Right cardiac atrium (tissue), 5 donors: ENCODE data around the gene RER1. TPM values are rescaled to one million over a fixed set of nuclear protein-coding genes. Genes with fewer than 3 reads are reported as not detected.

Experiments used
- ATAC-seq, 2 donors: fragments of 200-7000 bp; cut with Tn5 transposase; one replicate each; pipeline versions ENCODE4 v1.8.0 to v1.9.1; 2020; ENCODE audit warnings: moderate library complexity in 2 of 2, mild to moderate bottlenecking in 1 of 2
- DNase-seq, 3 donors: peaks; one replicate each; pipeline ENCODE4 v3.0.0-alpha.2; 2020
- H3K27ac ChIP-seq: one replicate; pipeline ENCODE4 v1.5.1; 2013; ENCODE audit warnings: mild to moderate bottlenecking, low read length, control low read depth, moderate library complexity
- H3K27me3 ChIP-seq: one replicate; pipeline ENCODE4 v1.6.1; 2013; ENCODE audit not compliant: control insufficient read depth, insufficient read depth
- H3K4me1 ChIP-seq: one replicate; pipeline ENCODE4 v1.6.1; 2013; ENCODE audit warnings: low read length; ENCODE audit not compliant: control insufficient read depth, insufficient read depth
- H3K4me3 ChIP-seq: one replicate; pipeline ENCODE4 v1.5.1; 2013; ENCODE audit warnings: low read length, control low read depth
- H3K9me3 ChIP-seq: one replicate; pipeline ENCODE4 v1.6.1; 2013; ENCODE audit warnings: low read length; ENCODE audit not compliant: control insufficient read depth
- WGBS: extraction: QIAGEN DNeasy Blood & Tissue Kit; methylation state at CpG from one replicate; pipeline ENCODE4 v1.1.7; 2013; 5-methylcytosine and 5-hydroxymethylcytosine counted together
- intact Hi-C, 4 donors: fragments of 100-400 bp; cut with DNase I; formaldehyde crosslinking; loops; one replicate each; pipeline versions ENCODE4 v1.11.0 to v1.14.0; 2022 to 2023
- long read RNA-seq, 4 donors: library from polyadenylated mRNA; unstranded; transcript quantifications; one replicate each; pipeline ENCODE4 v2.0.0, GENCODE V29; 2020 to 2021
- polyA plus RNA-seq: library from polyadenylated mRNA; stranded (reverse); fragments of 200-250 nt; gene quantifications from one replicate; pipeline ENCODE4 v1.2.3, GENCODE V29; 2013
- total RNA-seq, 4 donors: library from RNA; stranded (reverse); fragmentation: NEBNext Ultra II Directional; extraction: Animal tissue kit (Norgen Biotek cat#: 25700); gene quantifications; one replicate each; pipeline ENCODE4 v1.2.1, GENCODE V29; 2021
- donor health status: healthy with polysubstance abuse.
- donor health status: DM: no; HTN: yes; CAD: no.
- donor health status: DM: no; HTN: no; CAD: no.
- donor health status: DM: no; HTN: yes; CAD: no; lungs with severe emphysema.
- donor health status: DM: yes; HTN: yes; CAD: no.

RER1 gene, protein sequence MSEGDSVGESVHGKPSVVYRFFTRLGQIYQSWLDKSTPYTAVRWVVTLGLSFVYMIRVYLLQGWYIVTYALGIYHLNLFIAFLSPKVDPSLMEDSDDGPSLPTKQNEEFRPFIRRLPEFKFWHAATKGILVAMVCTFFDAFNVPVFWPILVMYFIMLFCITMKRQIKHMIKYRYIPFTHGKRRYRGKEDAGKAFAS
- total RNA-seq = 10 to 100 TPM; 83.6 to 93.9 (median 89.6) TPM
- 50.3 TPM for polyA plus RNA-seq
- long read RNA-seq, donor 1, transcript RER1-209 (7 exons, 3,044 nt) = major isoform, 112 of 192 reads
- long read RNA-seq, donor 1, partial matches to known transcripts = 3 of 192 reads
- long read RNA-seq, donor 1, other reads (novel, unspliced or antisense) = 73 of 192 reads
- long read RNA-seq, donor 2, transcript RER1-209 (7 exons, 3,044 nt) = major isoform, 74 of 112 reads
- long read RNA-seq, donor 2, partial matches to known transcripts = 1 of 112 reads
- long read RNA-seq, donor 2, other reads (novel, unspliced or antisense) = 34 of 112 reads
- long read RNA-seq, donor 3, transcript RER1-202 (7 exons, 1,404 nt) = minor isoform, 8 of 516 reads
- long read RNA-seq, donor 3, transcript RER1-209 (7 exons, 3,044 nt) = major isoform, 375 of 516 reads
- long read RNA-seq, donor 3, partial matches to known transcripts = 2 of 516 reads
- long read RNA-seq, donor 3, other reads (novel, unspliced or antisense) = 126 of 516 reads
- long read RNA-seq, donor 4, transcript RER1-209 (7 exons, 3,044 nt) = major isoform, 78 of 112 reads
- long read RNA-seq, donor 4, partial matches to known transcripts = 2 of 112 reads
- long read RNA-seq, donor 4, other reads (novel, unspliced or antisense) = 30 of 112 reads

DNA sequence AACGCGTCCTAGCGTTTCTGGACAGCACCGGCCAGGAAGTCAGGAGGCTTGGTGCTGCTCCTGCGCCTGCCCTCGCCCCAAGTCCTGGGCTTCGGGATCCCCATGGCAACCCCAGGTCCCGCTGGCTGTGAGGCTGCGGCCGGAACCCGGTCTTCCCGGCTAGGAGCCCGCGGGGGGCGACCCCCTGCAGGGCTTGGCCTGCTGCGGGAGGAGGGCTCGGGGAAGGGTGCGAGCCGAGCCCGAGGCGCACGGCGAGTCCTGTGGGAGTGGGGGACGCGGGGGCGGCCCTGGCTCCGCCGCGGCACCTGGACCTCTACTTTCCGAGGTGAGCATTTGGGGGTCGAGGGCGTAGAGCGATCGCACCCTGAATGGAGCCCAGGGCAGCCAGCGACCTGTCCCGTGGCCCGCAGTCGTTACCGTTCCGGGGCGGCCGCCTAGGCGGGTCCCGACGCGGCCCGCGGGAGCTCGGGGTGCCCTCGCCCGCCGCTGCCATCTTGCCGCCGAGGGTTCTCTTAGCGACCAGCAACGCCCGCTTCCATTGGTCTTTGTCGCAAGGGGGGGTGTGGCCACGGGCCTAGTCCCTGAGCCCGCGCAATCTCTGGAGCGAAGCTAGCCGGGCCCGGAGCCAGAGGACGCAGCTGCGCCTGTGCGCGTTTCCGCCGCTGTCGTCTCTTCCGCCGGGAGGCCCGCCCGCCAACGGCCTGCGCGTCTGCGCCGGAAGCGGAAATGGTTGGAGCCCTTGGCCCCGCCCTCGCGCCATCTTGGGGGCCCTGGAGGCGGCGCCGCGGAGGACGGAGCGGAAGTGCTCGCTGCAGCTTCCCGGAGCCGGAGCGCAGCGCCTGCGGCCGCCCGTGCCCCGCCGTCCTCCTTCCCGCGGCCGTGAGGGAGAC lies at the start of gene RER1, which contains the start of gene MORN1:
TSS of gene RER1 (plus strand) at position 801 of the 890 bp plus-strand sequence. CDS start 3,950 bp downstream, outside the sequence.
TSS of gene MORN1 (minus strand) at position 514 of the 890 bp plus-strand sequence. CDS start at position 493, 21 bp downstream.
- Histone ChIP-seq H3K4me3 (peak within 1 kb of the TSS; percentile 87), H3K4me1 (peaks cover 5% of the 10 kb centered on the region), H3K27me3 (no peaks in the 10 kb centered on the region), H3K9me3 (no peaks in the 10 kb centered on the region), H3K27ac (peak within 1 kb of the TSS; percentile 73)
- under 1% methylated on average over 103 of the region's 103 CpGs for WGBS
- ATAC-seq (peak; percentile 96 to 97), DNase-seq (peak; percentile 100)
- intact Hi-C loops = no loop called here

DNA sequence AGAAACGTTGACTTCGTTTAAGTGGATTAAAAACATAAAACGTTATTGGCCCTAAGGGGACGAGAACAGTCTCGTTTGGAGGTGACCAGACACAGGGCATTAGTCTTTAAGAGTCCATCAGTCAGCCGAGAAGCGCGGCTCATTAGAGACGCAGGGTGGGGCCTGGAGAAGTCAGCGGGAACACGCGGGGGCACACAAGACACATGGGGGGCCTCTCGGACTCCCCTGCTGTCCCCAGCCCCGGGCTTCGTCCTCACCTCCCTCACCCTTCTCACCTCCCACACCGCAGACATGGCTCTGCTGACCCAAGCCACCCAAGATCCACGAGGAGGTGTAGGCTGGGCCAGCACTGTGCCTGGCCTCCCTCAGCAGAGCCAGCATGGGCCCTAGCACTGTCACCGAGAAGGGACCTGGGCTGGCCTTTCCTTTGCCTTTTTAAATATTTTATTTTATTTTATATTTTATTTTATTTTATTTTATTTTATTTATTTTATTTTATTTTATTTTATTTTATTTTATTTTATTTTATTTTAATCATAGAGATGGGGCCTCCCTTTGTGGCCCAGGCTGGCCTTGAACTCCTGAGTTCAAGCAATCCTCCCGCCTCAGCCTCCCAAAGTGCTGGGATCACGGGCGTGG lies 49.1 kb upstream of the RER1 start:
- DNase-seq (peak; percentile 7 to 33 (median 21)), ATAC-seq (no peak)
- Histone ChIP-seq H3K9me3 (no peaks in the 10 kb centered on the region), H3K27ac (no peak overlapping the region), H3K4me1 (no peaks in the 10 kb centered on the region), H3K4me3 (no peak overlapping the region), H3K27me3 (no peaks in the 10 kb centered on the region)
- 90% methylated on average over 21 of the region's 21 CpGs for WGBS
- intact Hi-C loops = no loop called here

DNA sequence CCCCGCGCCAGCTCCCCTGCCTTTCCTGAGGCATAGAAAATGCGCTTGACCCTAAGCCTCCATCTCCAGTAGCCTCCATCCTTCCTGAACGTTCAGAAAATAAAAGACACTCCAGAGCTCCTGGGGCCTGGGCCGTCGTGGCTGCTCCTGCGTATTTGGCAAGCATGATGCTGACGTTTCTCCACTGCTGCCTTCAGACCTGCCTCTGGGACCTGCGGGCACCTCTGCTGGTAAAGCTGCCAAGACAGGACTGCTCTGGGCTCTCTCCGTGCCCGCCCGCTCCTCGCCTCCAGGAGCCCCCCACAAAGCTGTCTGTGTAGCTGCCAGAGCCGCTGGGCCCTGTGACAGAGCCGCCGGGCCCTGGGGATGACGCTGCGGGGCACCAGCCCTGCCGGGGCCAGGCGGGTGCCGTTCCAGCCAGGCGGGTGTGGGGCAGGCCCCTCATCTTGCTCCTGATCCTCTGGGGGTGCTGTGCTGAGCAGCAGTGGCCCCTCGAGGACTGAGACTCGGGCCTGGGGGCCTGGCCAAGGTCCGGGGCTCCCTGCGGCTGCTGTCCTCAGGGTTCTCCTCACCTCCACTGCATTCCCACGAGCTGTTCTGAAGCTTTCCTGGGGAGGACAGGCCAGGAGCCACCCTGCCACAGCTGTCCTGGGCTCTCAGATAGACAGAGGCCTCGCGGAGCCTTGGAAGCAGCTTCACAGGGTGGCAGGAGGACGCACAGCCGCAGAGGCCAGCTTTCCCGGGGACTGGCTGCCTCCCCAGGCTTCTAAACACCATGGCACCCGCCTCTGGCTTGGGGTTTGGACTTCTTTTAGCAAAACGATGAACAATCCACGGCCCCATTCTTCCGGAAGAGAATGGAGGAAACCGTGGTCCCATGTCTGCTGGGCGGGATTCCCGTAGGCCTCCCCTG lies 48.4 kb upstream of the RER1 start:
- ATAC-seq = no peak
- DNase-seq = peak; percentile 7 to 47 (median 46)
- Histone ChIP-seq H3K27me3 (no peaks in the 10 kb centered on the region), H3K4me1 (no peaks in the 10 kb centered on the region), H3K9me3 (no peaks in the 10 kb centered on the region), H3K27ac (no peak overlapping the region), H3K4me3 (no peak overlapping the region)
- intact Hi-C loops = no loop called here
- WGBS = 83% methylated on average over 39 of the region's 39 CpGs

DNA sequence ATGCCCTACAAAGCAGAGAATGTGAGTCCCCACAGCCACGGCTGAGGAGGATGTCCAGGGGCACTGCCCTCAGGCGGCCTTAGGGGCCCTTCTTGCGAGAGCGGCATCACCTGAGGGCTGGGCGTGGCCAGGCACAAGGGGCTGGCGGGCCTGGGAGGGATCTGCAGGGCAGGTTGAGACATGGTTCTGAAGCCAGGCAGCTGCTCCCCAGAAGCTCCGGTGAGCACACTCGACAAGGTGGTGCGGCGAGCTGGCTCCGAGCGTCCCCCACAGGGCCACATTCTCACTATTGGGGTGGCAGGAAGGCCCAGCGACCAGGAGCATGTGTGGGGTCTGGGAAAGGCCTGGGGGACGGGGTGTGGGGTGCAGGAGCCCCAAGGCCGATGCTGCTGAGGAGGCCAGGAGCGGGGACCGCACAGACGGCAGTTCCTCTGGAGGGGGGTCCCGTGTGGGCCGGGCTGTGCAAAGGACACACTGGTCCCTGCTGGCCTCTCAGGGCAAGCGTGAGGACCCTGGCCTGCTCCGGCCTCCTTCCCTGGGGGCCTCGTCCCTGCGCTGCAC lies 47.4 kb upstream of the RER1 start:
- WGBS = 93% methylated on average over 24 of the region's 24 CpGs
- DNase-seq = peak; percentile 12 to 46 (median 38)
- intact Hi-C loops = no loop called here

DNA sequence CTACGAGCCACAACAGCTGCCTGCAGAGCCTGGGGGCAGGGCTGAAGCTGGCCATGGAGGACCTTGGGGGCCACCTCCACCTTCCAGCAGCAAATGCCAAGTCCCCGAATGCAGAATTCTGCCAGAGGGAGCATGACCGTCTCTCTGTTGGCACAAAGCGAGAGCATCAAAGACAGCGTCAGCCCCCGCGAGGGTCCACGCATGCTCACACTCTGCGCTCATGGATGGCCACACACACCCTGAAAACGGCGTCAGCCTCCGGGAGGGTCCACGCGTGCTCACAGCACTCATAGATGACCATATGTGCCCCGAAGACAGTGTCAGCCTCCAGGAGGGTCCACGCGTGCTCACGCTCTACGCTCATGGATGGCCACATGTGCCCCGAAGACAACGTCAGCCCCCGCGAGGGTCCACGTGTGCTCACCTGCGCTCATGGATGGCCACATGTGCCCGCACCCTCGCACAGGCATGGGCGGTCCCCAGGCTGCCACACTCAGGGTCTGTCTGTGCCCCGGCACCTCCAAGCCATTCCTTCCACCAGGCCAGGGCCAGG lies 46.8 kb upstream of the RER1 start:
- no peaks in the 10 kb centered on the region for H3K4me1 ChIP-seq
- no peak overlapping the region for H3K27ac ChIP-seq
- H3K9me3 ChIP-seq = no peaks in the 10 kb centered on the region
- intact Hi-C loops = no loop called here
- ATAC-seq (peak in 1 of 2 donors; percentile 4), DNase-seq (peak in 2 of 3 donors; percentile 25 to 41)
- WGBS = 94% methylated on average over 29 of the region's 29 CpGs
- no peak overlapping the region for H3K4me3 ChIP-seq
- H3K27me3 ChIP-seq = no peaks in the 10 kb centered on the region

More for the DNA sequence above, 47.4 kb upstream of the RER1 start:
- H3K4me1 ChIP-seq = no peaks in the 10 kb centered on the region
- no peak overlapping the region for H3K4me3 ChIP-seq
- H3K9me3 ChIP-seq = no peaks in the 10 kb centered on the region
- H3K27me3 ChIP-seq = no peaks in the 10 kb centered on the region
- no peak overlapping the region for H3K27ac ChIP-seq
- no peak for ATAC-seq

DNA sequence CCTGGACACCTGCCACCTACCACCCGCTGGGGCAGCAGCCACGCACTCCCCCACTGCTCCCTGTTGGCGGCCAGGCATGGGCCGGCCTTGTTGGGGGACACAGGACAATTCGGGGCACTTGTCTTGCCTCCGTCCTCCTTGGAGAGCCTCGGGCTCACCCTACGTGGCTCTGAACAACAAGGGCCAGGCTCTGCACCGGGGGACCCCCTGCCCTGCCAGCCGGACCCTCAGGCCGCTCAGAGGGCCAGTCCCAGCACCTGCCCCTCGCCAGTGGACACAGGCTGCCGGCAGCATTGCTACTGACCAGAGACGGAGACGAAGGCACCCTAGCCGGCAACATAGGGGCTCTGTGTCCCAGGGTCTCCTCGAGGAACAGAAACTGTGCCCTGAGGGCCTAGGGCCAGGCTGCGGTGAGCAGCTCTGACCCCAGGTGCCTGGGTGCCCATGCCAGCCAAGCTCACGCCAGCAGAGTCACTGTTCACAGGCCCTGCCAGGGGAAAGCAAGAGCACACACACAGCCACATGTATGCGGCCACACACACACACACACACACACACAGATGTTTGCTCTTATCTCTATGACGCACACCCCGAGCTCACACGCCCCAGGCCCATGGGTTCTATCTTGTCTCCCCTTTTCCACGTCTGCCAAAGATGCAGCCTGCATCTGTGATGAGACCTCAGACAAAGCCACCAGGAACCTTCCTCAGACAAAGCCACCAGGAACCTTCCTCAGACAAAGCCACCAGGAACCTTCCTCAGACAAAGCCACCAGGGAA lies 46.2 kb upstream of the RER1 start:
- no peak for ATAC-seq
- Histone ChIP-seq H3K4me1 (no peaks in the 10 kb centered on the region), H3K9me3 (no peaks in the 10 kb centered on the region), H3K27me3 (no peaks in the 10 kb centered on the region), H3K27ac (no peak overlapping the region), H3K4me3 (no peak overlapping the region)
- DNase-seq = peak; percentile 8 to 46 (median 34)
- 86% methylated on average over 24 of the region's 24 CpGs for WGBS
- intact Hi-C loops = no loop called here

DNA sequence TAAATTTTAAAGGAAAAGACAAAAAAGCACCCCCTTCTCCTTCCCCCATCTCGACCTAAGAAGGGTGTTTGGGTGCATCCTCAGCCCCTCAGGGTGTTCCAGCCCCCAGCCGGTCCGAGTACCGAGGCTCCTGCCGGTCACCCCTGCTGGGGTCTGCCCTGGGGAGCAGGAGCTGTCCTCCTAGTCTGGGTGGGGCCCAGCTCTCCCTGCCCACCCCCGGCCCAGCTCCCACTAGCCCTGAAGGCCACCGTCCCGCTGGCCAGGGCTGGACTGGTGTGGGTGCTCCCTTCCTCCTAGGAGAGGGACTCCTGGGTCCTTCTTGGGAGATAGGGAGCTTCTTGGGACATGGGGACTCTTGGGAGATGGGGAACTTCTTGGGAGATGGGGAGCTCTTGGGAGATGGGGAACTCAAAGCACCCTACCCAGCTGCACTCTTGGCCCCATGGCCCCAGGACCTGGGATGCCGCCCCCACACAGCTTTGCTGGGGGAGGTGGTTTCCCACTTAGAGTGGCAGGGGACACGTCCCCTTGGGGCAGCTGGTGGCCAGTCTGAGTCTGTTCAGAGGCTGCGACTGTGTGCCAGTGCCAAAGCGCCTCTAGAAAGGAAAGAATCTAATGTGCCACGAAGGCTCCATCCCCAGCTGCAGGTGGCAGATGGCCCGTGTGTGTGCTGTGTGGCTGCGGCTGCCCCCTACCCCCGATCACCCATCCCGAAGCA lies 44.8 kb upstream of the RER1 start:
- H3K9me3 ChIP-seq = no peaks in the 10 kb centered on the region
- ATAC-seq (no peak), DNase-seq (peak; percentile 7 to 27 (median 16))
- no peaks in the 10 kb centered on the region for H3K4me1 ChIP-seq
- no peak overlapping the region for H3K27ac ChIP-seq
- intact Hi-C loops = no loop called here
- H3K4me3 ChIP-seq = no peak overlapping the region
- H3K27me3 ChIP-seq = no peaks in the 10 kb centered on the region
- 88% methylated on average over 17 of the region's 17 CpGs for WGBS

DNA sequence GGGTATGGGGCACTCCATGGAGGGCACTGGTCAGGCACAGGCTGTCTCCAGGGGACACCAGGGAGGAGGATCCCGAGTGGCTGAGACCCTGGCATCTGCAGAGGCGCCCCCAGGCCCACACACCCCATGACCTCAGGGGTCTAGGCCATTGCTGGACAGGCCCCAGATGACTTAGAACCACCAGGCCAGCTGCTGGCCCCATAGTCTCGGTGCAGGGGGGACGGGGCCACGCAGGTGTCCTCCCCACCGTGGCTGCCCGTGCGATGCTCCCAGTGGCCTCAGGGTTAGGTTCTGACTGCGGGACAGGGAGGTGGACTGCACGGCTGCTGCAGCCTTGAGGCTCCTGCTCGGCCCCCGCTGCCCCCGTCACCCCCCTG lies 44.2 kb upstream of the RER1 start:
- Histone ChIP-seq H3K4me1 (no peaks in the 10 kb centered on the region), H3K27ac (no peak overlapping the region), H3K9me3 (no peaks in the 10 kb centered on the region), H3K4me3 (no peak overlapping the region), H3K27me3 (no peaks in the 10 kb centered on the region)
- DNase-seq = peak in 2 of 3 donors; percentile 32 to 43
- intact Hi-C loops = no loop called here
- 91% methylated on average over 13 of the region's 13 CpGs for WGBS
- ATAC-seq = no peak
